Epithelial cell of esophagus (primary cell): ENCODE data around the gene PDCD11.
"Not testable (repeated sequence)": the region's sequence is repeated elsewhere in the genome, so short reads cannot be mapped to it uniquely, and the experiment has no call there.

Experiments used
- DNase-seq: peaks from one replicate; pipeline ENCODE4 v3.0.0; 2010; ENCODE audit warnings: low read depth
- H3K4me3 ChIP-seq: 2 replicates; pipeline ENCODE4 v1.5.1; 2011; ENCODE audit warnings: mild to moderate bottlenecking, low read length, control low read depth
- CTCF ChIP-seq: IDR thresholded peaks from 2 replicates; pipeline ENCODE4 v1.5.1; 2011; ENCODE audit warnings: low read depth, mild to moderate bottlenecking, low read length, control low read depth, inconsistent platforms; ENCODE audit not compliant: insufficient read depth; ENCODE audit errors: missing control alignments

PDCD11 gene

DNA sequence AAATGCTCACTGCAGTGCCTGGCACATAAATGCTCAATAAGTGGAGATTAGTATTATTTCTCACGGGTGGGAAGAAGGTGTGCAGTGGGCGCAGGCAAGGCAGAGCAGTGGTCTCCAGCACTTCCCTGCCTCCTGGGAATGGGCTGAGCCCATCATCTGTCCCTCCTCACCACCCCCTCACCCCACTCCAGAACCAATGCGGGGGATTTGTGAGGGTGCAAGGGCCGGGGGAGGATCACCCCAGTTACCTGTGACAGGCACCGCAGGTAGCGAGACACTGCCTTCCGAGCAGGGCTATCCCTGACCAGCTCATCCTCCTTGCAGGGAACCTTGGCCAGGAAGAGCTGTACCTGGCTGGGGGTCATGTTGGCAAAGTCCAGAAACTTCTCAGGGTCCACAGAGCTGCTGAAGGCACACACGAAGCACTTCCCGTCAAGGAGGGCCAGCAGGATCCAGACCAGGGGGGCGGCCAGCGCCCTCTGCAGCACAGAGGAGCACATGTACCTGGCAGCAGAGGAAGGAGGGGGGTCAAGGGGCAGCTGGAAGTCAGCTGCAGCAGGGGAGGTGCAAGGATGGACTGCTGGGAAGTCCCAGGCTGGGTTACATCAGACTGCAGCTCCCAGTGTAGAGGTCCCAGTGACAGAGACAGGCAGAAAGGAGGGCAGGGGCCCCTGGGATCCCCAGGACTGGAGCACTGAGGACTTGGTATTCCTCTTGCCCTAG, 79.8 kb downstream of the PDCD11 start:
- no peak for TF ChIP-seq CTCF
- no peak overlapping the region for H3K4me3 ChIP-seq
- no peak for DNase-seq

GRCh38 chr10:103478671-103479070, 82.2 kb downstream of the PDCD11 start:
- no peak overlapping the region for H3K4me3 ChIP-seq
- no peak for TF ChIP-seq CTCF
- no peak for DNase-seq

GRCh38 chr10:103479135-103479534, 82.7 kb downstream of the PDCD11 start, which contains the start of gene CALHM3:
Gene CALHM3, minus strand, starts transcription at chr10:103479240. Its CDS starts 208 bp downstream, at chr10:103479032.
- no peak for TF ChIP-seq CTCF
- DNase-seq, result peak; percentile 51
- no peak within 1 kb of the TSS for H3K4me3 ChIP-seq

- DNase-seq, result no peak
- TF ChIP-seq CTCF, result no peak
- H3K4me3 ChIP-seq, result no peak overlapping the region
Observed at GRCh38 chr10:103480521-103480920, 84.1 kb downstream of the PDCD11 start.

DNA sequence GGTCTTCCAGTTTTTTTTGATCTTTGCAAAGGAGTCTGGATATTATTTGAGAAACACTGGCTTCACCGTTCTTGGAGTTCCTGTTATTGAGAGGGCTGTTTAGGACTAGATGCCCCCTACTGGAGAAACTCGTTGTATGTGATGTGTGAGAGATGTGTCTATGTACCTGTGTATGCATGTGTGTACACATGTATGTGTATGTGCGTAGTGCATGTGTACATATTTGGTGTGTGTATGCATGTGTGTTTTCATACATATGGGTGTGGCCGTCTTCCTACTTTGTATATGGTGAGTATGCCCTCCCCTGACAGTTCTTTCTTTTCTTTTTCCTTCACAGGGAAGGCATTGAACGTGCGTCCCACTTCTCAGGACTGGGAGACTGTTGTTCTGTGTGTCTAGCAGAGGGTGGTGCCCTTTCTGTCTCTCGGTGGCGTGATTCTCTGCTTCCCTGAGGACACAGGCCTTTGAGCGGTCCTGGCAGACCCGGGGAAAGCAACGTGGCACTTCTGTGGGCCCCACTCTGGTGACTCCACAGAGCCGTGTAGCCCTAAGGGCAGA, 85.6 kb downstream of the PDCD11 start:
- peak; percentile 77 for DNase-seq
- no peak overlapping the region for H3K4me3 ChIP-seq
- TF ChIP-seq CTCF, result peak; percentile 65

- H3K4me3 ChIP-seq, DNase-seq: not testable (repeated sequence)
Observed at GRCh38 chr10:103486635-103487409, 90.4 kb downstream of the PDCD11 start.

GRCh38 chr10:103487410-103487708, 90.9 kb downstream of the PDCD11 start:
- no peak overlapping the region for H3K4me3 ChIP-seq
- TF ChIP-seq CTCF, result no peak
- no peak for DNase-seq
